HCT116 (cell line): ENCODE results near the gene SPTLC1. TPM values are rescaled to one million over a fixed set of nuclear protein-coding genes. Genes with fewer than 3 reads are reported as not detected.

Source experiments
- ATAC-seq: fragments of 200-7000 bp; cut with Tn5 transposase; 2 replicates; pipeline ENCODE4 v1.9.1; 2020; ENCODE audit warnings: mild to moderate bottlenecking, moderate library complexity
- BruUV-seq: library from RNA; stranded (reverse); fragments of 400-500 nt; replicated peaks from 2 replicates; lab custom pipeline; 2021; lab: Mats Ljungman, UMichigan
- CTCF ChIA-PET: fragments of 300-600 bp; sonication (Branson Sonifier 250); formaldehyde crosslinking; loops from one replicate; lab custom pipeline; 2021; ENCODE audit warnings: antibody characterized with exemption; lab: Charles Lee
- POLR2A ChIA-PET: fragments of 300-600, 350-600 bp; sonication (Branson Sonifier 250); formaldehyde crosslinking; loops from one replicate; lab custom pipeline; 2021; ENCODE audit warnings: antibody characterized with exemption; lab: Charles Lee
- RAD21 ChIA-PET, 2 experiments: fragments of 300-600 bp; sonication (Branson Sonifier 250); formaldehyde crosslinking; loops; one replicate each; lab custom pipeline; 2023; ENCODE audit warnings: low total read pairs in 2 of 2; ENCODE audit not compliant: uncharacterized antibody in 2 of 2, unreplicated experiment in 2 of 2, low non-redundant PET in 1 of 2; lab: Charles Lee
- DNase-seq: peaks from one replicate; pipeline ENCODE4 v3.0.0-alpha.2; 2010; ENCODE audit warnings: low read depth, low spot score
- H2AFZ ChIP-seq: fragments of 200-600 bp; shearing (Covaris generic), sonication (generic); 2 replicates; pipeline ENCODE4 v1.6.1; 2017; ENCODE audit warnings: low read depth, mixed run types, mixed read lengths, antibody characterized with exemption, low read length; ENCODE audit not compliant: poor library complexity, severe bottlenecking
- H3K27ac ChIP-seq: 2 replicates; pipeline ENCODE4 v1.5.1; 2012; ENCODE audit warnings: low read depth, low read length
- H3K27me3 ChIP-seq: fragments of 200-600 bp; sonication (generic); 2 replicates; pipeline ENCODE4 v1.6.1; 2016; ENCODE audit warnings: mixed run types, low read length, mixed read lengths; ENCODE audit not compliant: insufficient read depth
- H3K36me3 ChIP-seq, 2 experiments: fragments of 200-500 bp in 1 of 2; fragments of 200-600 bp in 1 of 2; sonication (Bioruptor generic) in 1 of 2; sonication (generic) in 1 of 2; 2 replicates each; pipeline versions ENCODE4 v1.5.1 to v1.6.1; 2014 to 2016; ENCODE audit warnings: low read length in 2 of 2, inconsistent platforms in 1 of 2, mixed read lengths in 1 of 2, mixed run types in 1 of 2; ENCODE audit not compliant: insufficient read depth in 2 of 2, control insufficient read depth in 1 of 2
- H3K4me1 ChIP-seq, 2 experiments: fragments of 200-600 bp in 1 of 2; sonication (generic) in 1 of 2; 2 replicates each; pipeline versions ENCODE4 v1.5.1 to v1.6.1; 2012 to 2017; ENCODE audit warnings: low read length in 2 of 2, inconsistent platforms in 1 of 2, mild to moderate bottlenecking in 1 of 2, mixed read lengths in 1 of 2, mixed run types in 1 of 2, moderate library complexity in 1 of 2; ENCODE audit not compliant: insufficient read depth in 2 of 2, control insufficient read depth in 1 of 2
- H3K4me2 ChIP-seq: fragments of 200-600 bp; sonication (generic); 2 replicates; pipeline ENCODE4 v1.6.1; 2017; ENCODE audit warnings: mixed run types, low read length, mixed read lengths
- H3K4me3 ChIP-seq, 2 experiments: fragments of 200-600 bp in 1 of 2; sonication (generic) in 1 of 2; replicated peaks in 1 of 2; 2 replicates each; pipeline ENCODE4 v1.5.1; 2011 to 2016; ENCODE audit warnings: low read length in 2 of 2, control low read depth in 1 of 2, low read depth in 1 of 2, mild to moderate bottlenecking in 1 of 2, mixed read lengths in 1 of 2, mixed run types in 1 of 2
- H3K79me2 ChIP-seq: fragments of 200-600 bp; sonication (generic); 2 replicates; pipeline ENCODE4 v1.6.1; 2017; ENCODE audit warnings: mild to moderate bottlenecking, mixed run types, low read length, moderate library complexity, mixed read lengths; ENCODE audit not compliant: insufficient read depth
- H3K9ac ChIP-seq: fragments of 200-600 bp; sonication (generic); 2 replicates; pipeline ENCODE4 v1.6.1; 2016; ENCODE audit warnings: low read length, mixed read lengths
- H3K9me2 ChIP-seq: fragments of 200-600 bp; sonication (generic), shearing (Covaris generic); 2 replicates; pipeline ENCODE4 v1.6.1; 2017; ENCODE audit warnings: mixed run types, mild to moderate bottlenecking, moderate library complexity; ENCODE audit not compliant: insufficient read depth
- H3K9me3 ChIP-seq, 2 experiments: fragments of 200-500 bp in 1 of 2; fragments of 200-600 bp in 1 of 2; sonication (Bioruptor generic) in 1 of 2; sonication (generic) in 1 of 2; 2 replicates each; pipeline ENCODE4 v1.6.1; 2014 to 2017; ENCODE audit warnings: low read length in 2 of 2, mixed read lengths in 2 of 2, inconsistent platforms in 1 of 2, low read depth in 1 of 2, mild to moderate bottlenecking in 1 of 2, mixed run types in 1 of 2, moderate library complexity in 1 of 2; ENCODE audit not compliant: control insufficient read depth in 1 of 2, insufficient read depth in 1 of 2
- H4K20me1 ChIP-seq: fragments of 200-600 bp; sonication (generic), shearing (Covaris generic); 2 replicates; pipeline ENCODE4 v1.6.1; 2017; ENCODE audit warnings: mixed run types, mild to moderate bottlenecking, moderate library complexity; ENCODE audit not compliant: insufficient read depth
- CEBPB ChIP-seq: IDR thresholded peaks from 2 replicates; pipeline ENCODE4 v1.6.1; 2012; ENCODE audit warnings: low read depth
- EZH2 ChIP-seq: fragments of 200-600 bp; sonication (generic); IDR thresholded peaks from 2 replicates; pipeline ENCODE4 v1.6.1; 2017; ENCODE audit warnings: antibody characterized with exemption, mixed run types
- EZH2phosphoT487 ChIP-seq: fragments of 200-600 bp; IDR thresholded peaks from 2 replicates; pipeline ENCODE4 v1.6.1; 2018; ENCODE audit warnings: antibody characterized with exemption, borderline replicate concordance
- POLR2A ChIP-seq: IDR thresholded peaks from 2 replicates; pipeline ENCODE4 v1.7.0; 2011; ENCODE audit warnings: borderline replicate concordance; ENCODE audit not compliant: insufficient read depth, insufficient read length; ENCODE audit errors: extremely low read depth
- POLR2AphosphoS5 ChIP-seq: IDR thresholded peaks from 2 replicates; pipeline ENCODE4 v1.6.1; 2011; ENCODE audit warnings: mild to moderate bottlenecking, low read depth, low read length, moderate library complexity
- SP1 ChIP-seq: IDR thresholded peaks from 2 replicates; pipeline ENCODE4 v1.6.1; 2012; ENCODE audit warnings: low read depth
- SRF ChIP-seq: IDR thresholded peaks from 2 replicates; pipeline ENCODE4 v1.6.1; 2012; ENCODE audit warnings: low read depth
- TCF7L2 ChIP-seq: IDR thresholded peaks from 2 replicates; pipeline ENCODE4 v1.7.0; 2011; ENCODE audit warnings: borderline replicate concordance, inconsistent platforms; ENCODE audit not compliant: insufficient read depth, insufficient read length; ENCODE audit errors: extremely low read depth
- YY1 ChIP-seq: IDR thresholded peaks from 2 replicates; pipeline ENCODE4 v1.6.1; 2011; ENCODE audit warnings: low read length, low read depth, moderate library complexity, mild to moderate bottlenecking; ENCODE audit not compliant: insufficient replicate concordance; ENCODE audit errors: extremely low read depth
- ZFX ChIP-seq: fragments of 450-650 bp; IDR thresholded peaks from 2 replicates; pipeline ENCODE4 v1.6.1; 2017
- intact Hi-C: fragments of 100-400 bp; cut with micrococcal nuclease; formaldehyde crosslinking; loops from 2 replicates; pipeline ENCODE4 v1.10.0; 2022
- total RNA-seq: library from RNA; stranded (reverse); gene quantifications from one replicate; pipeline ENCODE4 v1.2.1, GENCODE V29; 2021; ENCODE audit not compliant: unreplicated experiment
- TF ChIP-seq, protein P1 (sequence below): IDR thresholded peaks from 2 replicates; pipeline ENCODE4 v1.6.1; 2011; ENCODE audit warnings: mild to moderate bottlenecking, low read length, moderate library complexity; ENCODE audit not compliant: insufficient replicate concordance; ENCODE audit errors: extremely low read depth

Gene SPTLC1
- total RNA-seq, 1 experiment from 2014 or later: 81.7 TPM

DNA sequence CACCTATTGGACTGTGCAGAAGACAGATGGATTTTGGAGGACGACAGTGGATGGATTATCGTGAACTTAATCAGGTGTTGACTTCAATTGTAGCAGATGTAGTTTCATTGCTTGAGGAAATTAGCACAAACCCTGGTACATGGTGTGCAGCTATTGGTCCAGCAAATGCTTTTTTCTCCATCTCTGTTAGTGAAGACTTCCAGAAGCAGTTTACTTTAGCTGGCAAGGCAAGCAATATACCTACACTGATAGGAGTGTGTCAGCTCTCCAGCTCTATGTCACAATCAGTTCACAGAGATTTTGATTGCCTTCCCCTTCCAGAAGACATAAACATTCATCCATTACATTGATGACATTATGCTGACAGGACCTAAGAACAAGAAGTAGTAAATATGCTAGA, 129.5 kb downstream of the SPTLC1 start:
- Histone ChIP-seq H4K20me1 (no peaks in the 10 kb centered on the region), H3K9ac (no peak overlapping the region), H3K4me1 (no peaks in the 10 kb centered on the region), H3K79me2 (no peaks in the 10 kb centered on the region), H3K4me3 (no peak overlapping the region), H3K27me3 (no peaks in the 10 kb centered on the region), H3K36me3 (no peaks in the 10 kb centered on the region), H2AFZ (no peak overlapping the region), H3K27ac (no peak overlapping the region), H3K9me2 (no peaks in the 10 kb centered on the region), H3K4me2 (no peak overlapping the region), H3K9me3 (peaks cover 0 to 5% of the 10 kb centered on the region in 2 experiments; a peak in 1 of 4 replicates)
- intact Hi-C loops: no loop called here
- no peak for ATAC-seq
- POLR2A ChIA-PET: no interaction called here
- CTCF ChIA-PET: no interaction called here
- no TSS peak for BruUV-seq
- no peak for DNase-seq
- RAD21 ChIA-PET: no interaction called here
- TF ChIP-seq TCF7L2 (no peak), EZH2 (no peak), SP1 (no peak), POLR2AphosphoS5 (no peak), EZH2phosphoT487 (no peak), SRF (no peak), CEBPB (no peak), POLR2A (no peak), YY1 (no peak), ZFX (no peak)
- TF ChIP-seq, protein P1, sequence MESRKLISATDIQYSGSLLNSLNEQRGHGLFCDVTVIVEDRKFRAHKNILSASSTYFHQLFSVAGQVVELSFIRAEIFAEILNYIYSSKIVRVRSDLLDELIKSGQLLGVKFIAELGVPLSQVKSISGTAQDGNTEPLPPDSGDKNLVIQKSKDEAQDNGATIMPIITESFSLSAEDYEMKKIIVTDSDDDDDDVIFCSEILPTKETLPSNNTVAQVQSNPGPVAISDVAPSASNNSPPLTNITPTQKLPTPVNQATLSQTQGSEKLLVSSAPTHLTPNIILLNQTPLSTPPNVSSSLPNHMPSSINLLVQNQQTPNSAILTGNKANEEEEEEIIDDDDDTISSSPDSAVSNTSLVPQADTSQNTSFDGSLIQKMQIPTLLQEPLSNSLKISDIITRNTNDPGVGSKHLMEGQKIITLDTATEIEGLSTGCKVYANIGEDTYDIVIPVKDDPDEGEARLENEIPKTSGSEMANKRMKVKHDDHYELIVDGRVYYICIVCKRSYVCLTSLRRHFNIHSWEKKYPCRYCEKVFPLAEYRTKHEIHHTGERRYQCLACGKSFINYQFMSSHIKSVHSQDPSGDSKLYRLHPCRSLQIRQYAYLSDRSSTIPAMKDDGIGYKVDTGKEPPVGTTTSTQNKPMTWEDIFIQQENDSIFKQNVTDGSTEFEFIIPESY: no peak

Other genes with a start within 250 kb of the SPTLC1 start
- gene ROR2, start 165.2 kb downstream of the SPTLC1 start, total RNA-seq: 15.7 TPM
- gene IARS1, start 178.3 kb upstream of the SPTLC1 start, total RNA-seq: 279 TPM
- 48.2 TPM for gene NOL8, start 209.9 kb upstream of the SPTLC1 start, total RNA-seq
- gene CENPP, start 210.5 kb upstream of the SPTLC1 start, total RNA-seq: 7.0 TPM